SIG-M5 treated with dmso at 0.1 percent for 504 hours (cell line): Measurements from ENCODE around the gene ASF1B.

Source experiments
- DNase-seq: peaks from one replicate; lab custom pipeline; 2025; ENCODE audit not compliant: unreplicated experiment; lab: John Stamatoyannopoulos, UW

ASF1B gene

GRCh38 chr19:14088634-14089411 is 47.6 kb downstream of the ASF1B start:
- DNase-seq: no peak

GRCh38 chr19:14086098-14086497 is 50.3 kb downstream of the ASF1B start:
- DNase-seq: no peak

- DNase-seq: no peak
Measured at GRCh38 chr19:14085309-14085995, 50.9 kb downstream of the ASF1B start, which contains the start of gene C19orf67. Gene C19orf67 (minus strand): TSS chr19:14085783. CDS start chr19:14085627, 156 bp downstream.

- DNase-seq: no peak
Measured at GRCh38 chr19:14082675-14082960, 53.8 kb downstream of the ASF1B start.

GRCh38 chr19:14081797-14082674 is 54.4 kb downstream of the ASF1B start:
- DNase-seq: no peak

GRCh38 chr19:14080887-14081796 is 55.2 kb downstream of the ASF1B start:
- peak; percentile 99 for DNase-seq

- no peak for DNase-seq
Measured at GRCh38 chr19:14078411-14078810, 58.0 kb downstream of the ASF1B start.

- no peak for DNase-seq
Measured at GRCh38 chr19:14073925-14074838, 62.2 kb downstream of the ASF1B start.

- DNase-seq: peak; percentile 66
Measured at GRCh38 chr19:14073261-14073924, 63.0 kb downstream of the ASF1B start.

GRCh38 chr19:14072535-14073260 is 63.7 kb downstream of the ASF1B start, which contains the start of gene MISP3:
Gene MISP3 (plus strand): TSS chr19:14072786. CDS start chr19:14073310, 524 bp downstream.
- DNase-seq: no peak

- no peak for DNase-seq
Measured at GRCh38 chr19:14070268-14071050, 65.9 kb downstream of the ASF1B start.
